SHP77 (cell line): ENCODE results near the gene OSBPL5.
A peak's percentile ranks its signal among the peaks of the same experiment; 100 is the strongest.
"Not testable (repeated sequence)": the region's sequence is repeated elsewhere in the genome, so short reads cannot be mapped to it uniquely, and the experiment has no call there.

Source experiments
- DNase-seq, 2 experiments: peaks; one replicate each; lab custom pipeline; 2025; lab: John Stamatoyannopoulos, UW

OSBPL5 gene

DNA sequence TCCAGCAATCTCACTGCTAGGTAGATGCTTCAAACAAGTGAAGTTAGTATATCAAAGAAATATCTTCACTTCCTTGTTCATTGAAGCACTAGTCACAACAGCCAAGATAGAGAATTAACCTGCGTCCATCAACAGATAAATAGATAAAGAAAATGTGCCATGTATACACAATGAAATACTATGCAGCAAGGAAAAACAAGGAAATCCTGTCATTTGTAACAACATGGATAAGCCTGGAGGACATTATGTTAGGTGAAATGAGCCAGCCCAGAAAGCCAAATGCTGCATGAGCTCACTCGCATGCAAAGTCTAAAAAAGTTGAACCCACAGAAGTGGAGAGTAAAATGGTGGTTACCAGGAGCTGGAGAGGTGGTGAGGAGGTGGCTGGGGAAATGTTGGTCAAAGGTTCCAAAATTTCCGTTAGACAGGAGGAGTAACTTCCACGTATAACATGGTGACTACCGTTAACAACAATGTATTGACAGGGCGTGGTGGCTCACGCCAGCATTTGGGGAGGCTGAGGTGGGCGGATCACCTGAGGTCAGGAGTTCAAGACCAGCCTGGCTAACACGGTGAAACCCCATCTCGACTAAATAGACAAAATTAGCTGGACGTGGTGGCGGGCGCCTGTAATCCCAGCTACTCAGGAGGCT lies 84.3 kb downstream of the OSBPL5 start:
- no peak for DNase-seq

DNA sequence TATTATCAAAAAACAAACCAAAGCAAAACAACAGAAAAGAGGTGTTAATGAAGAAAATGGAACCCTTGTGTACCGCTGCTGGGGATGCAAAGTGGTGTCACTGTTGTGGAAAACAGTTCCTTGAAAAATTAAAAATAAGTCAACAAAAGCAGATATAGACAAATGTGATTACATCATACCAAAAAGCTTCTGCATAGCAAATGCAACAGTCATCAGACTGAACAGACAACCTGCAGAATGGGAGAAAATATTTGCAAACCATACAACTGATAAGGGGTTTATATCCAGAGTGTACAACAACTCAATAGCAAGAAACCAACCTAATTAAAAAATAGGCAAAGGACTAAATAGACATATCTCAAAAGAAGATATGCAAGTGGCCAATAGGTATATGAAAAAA lies 85.0 kb downstream of the OSBPL5 start:
- DNase-seq: no peak

DNA sequence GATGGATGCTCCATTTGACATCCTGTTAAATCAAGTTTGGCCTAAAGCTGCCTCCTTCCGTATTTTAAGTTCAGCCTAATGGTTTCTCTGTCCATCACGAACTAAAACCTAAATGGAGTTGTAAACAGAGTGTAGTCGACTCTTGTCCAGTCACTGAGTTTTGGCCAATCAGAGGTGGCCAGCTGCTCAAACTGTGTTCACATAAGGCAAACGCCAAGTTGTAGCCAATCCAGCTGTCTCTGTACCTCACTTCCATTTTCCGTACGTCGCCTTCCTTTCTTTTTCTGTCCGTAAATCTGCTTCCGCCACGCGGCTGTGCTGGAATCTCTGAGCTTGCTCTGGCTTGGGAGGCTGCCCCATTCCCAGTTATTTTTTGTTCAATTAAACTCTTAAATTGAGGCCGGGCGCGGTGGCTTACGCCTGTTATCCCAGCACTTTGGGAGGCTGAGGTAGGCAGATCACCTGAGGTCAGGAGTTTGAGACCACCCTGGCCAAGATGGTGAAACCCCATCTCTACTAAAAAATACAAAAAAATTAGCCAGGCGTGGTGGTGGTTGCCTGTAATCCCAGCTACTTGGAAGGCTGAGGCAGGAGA lies 87.2 kb downstream of the OSBPL5 start:
- DNase-seq: no peak

DNA sequence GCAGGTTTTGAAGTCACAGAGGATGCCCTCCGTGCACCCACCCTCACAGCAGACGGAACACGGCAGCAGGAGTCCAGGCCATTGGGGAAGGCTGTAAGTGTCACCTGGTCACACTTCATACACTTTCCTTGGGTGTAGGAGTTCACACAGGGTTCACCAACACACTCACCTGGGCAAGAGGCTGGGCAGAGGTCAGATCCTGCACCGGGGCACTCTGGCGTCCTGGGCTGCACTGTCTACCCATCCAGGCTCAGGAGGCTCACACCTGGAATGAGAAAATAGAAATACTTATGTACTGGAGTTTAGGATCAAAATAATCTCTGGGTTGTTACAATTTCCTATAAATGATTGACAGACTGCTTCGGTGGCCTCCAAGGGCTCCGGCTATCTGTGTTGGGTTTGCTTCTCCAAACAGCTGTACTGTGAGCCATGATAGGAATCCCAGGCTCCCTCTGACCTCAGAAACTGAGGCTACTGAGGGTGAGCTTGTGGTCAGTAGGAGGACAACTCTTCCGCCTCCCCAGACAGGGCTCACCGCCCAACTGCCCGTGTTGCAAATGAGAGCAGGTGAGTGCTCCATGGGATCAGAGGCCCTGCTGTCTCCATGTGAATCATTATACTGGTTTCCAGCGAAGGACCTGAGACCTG lies 87.8 kb downstream of the OSBPL5 start:
- DNase-seq: no peak

DNA sequence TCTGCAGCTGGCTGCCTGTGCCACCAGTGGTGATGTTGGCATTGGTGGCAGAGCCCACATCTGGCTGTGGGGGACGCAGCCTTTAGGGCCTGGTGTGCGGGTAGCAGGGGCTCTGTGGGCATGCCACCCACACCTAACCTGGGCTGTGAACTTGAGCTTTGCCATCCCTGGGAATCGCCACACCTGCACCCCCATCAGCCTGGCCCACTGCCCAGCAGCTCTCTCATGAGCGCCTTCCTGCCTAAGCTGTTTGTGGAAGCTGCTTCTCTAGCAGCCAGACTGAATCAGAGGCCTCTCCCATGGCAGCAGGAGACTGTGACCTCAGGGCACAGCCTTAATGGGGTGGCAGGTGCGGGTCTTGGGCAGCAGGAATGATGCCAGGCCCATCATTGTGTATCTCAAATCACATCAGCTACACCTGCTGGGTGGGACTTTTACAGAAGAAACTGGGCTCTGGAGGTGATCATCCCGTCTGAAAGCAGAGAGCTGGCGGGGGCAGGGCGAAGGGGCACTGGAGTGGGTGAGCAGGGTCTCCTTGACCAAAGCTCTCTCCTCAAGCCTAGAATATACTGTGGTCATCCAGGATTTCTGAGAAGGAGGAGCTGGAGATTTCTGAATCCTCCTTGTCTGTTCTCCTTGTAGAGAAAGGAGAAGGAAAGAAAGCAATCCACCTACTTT lies 90.1 kb downstream of the OSBPL5 start:
- peak in 1 of 2 experiments; percentile 0 for DNase-seq

DNA sequence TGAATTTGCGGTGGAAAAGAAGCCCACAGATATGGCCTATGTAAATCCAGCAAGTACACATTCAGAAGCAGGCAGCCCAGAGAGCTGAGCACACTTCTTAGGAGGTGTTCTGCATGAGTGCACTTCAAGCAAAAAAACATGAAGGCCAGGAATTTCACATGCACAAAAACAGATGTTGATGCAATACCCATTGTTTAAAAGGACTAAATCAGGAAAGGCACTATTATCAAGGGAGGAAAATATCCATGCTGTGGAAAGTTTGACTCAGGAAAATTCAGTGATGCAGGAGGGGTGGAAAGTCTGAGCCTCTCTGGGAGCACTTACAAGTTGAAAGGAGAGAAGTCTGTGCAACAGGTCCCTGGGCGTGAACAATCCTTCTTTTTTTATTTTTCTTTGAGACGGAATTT lies 92.1 kb downstream of the OSBPL5 start:
- DNase-seq: no peak

DNA sequence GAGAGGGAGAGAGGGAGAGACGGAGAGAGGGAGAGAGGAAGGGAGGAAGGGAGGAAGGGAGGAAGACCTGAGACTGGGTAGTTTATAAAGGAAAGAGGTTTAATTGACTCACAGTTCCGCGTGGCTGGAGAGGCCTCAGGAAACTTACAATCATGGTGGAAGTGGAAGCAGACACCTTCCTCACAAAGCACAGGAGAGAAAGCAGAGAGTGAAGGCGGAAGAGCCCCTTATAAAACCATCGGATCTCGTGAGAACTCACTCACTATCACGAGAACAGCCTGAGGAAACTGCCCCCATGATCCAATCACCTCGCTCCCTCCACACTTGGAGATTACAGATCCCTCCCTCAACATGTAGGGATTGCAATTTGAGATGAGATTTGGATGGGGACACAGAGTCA lies 95.7 kb downstream of the OSBPL5 start:
- no peak for DNase-seq

DNA sequence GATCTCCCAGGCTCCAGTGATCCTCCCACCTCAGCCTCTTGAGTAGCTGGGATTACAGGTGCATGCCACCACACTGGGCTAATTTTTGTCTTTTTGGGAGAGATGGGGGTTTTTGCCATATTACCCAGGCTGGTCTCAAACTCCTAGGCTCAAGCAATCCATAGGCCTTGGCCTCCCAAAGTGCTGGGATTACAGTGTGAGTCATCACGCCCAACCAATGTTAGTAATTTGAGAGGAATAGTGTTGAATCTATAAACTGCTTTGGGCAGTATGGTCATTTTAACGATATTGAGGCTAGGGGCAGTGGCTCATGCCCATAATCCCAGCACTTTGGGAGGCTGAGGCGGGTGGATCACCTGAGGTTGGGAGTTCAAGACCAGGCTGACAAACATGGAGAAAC lies 98.8 kb downstream of the OSBPL5 start:
- not testable (repeated sequence) for DNase-seq

DNA sequence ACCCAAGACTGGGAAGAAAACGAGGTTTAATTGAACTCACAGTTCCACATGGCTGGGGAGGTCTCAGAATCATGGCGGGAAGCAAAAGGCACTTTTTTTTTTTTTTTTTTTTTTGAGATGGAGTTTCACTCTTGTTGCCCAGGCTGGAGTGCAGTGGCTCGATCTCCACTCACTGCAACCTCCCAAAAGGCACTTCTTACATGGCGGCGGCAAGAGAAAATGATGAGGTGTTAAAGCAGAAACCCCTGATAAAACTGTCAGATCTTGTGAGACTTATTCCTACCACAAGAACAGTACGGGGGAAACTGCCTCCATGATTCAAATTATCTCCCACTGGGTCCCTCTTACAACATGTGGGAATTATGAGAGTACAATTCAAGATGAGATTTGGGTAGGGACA lies 100.4 kb downstream of the OSBPL5 start:
- not testable (repeated sequence) for DNase-seq

DNA sequence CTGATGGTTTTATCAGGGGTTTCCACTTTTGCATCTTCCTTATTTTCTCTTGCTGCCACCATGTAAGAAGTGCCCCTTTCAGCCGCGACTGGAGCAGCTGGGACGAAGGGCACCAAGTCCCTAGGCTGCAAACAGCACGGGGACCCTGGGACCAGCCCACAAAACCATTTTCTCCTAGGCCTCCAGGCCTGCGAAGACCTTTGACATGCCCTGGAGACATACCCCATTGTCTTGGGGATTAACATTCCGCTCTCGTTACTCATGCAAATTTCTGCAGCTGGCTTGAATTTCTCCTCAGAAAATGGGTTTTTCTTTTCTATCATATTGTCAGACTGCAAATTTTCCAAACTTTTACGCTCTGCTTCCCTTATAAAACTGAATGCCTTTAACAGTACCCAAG lies 101.2 kb downstream of the OSBPL5 start:
- not testable (repeated sequence) for DNase-seq

DNA sequence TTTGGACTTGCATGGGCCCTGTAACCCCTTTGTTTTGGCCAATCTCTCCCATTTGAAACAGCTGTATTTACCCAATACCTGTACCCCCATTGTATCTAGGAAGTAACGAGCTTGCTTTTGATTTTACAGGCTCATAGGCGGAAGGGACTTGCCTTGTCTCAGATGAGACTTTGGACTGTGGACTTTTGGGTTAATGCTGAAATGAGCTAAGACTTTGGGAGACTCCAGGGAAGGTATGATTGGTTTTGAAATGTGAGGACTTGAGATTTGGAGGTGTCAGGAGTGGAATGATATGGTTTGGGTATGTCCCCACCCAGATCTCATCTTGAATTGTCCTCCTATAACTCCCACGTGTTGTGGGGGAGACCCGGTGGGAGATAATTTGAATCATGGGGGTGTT lies 101.7 kb downstream of the OSBPL5 start:
- not testable (repeated sequence) for DNase-seq

DNA sequence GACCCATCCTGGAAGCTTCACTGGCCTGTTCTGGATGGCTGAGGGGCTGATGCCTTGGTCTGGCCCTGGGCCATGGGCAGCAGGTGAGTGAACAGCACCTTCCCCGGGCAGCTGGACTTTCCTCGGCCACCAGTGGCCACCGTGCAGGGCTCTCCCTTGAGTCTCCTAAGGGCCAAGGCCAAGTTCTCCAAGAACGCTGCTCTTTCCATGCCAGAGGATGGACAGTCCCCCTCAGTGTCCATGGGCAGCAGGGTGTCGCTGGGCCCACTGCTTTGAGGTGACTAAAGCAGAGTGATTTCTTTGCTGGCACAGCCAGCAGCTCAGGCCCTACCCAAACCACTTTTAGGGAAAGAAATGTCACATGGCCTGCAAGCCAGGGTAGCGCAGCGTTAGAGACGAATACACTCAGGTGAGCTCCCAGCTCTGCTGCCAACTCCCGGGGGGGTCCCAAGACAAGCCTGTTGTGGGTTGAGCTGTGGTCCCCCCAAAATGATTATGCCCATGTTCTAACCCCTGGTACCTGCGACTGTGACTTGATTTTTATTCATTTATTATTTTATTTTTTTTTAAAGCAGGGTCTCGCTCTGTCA lies 104.6 kb downstream of the OSBPL5 start:
- DNase-seq: no peak

DNA sequence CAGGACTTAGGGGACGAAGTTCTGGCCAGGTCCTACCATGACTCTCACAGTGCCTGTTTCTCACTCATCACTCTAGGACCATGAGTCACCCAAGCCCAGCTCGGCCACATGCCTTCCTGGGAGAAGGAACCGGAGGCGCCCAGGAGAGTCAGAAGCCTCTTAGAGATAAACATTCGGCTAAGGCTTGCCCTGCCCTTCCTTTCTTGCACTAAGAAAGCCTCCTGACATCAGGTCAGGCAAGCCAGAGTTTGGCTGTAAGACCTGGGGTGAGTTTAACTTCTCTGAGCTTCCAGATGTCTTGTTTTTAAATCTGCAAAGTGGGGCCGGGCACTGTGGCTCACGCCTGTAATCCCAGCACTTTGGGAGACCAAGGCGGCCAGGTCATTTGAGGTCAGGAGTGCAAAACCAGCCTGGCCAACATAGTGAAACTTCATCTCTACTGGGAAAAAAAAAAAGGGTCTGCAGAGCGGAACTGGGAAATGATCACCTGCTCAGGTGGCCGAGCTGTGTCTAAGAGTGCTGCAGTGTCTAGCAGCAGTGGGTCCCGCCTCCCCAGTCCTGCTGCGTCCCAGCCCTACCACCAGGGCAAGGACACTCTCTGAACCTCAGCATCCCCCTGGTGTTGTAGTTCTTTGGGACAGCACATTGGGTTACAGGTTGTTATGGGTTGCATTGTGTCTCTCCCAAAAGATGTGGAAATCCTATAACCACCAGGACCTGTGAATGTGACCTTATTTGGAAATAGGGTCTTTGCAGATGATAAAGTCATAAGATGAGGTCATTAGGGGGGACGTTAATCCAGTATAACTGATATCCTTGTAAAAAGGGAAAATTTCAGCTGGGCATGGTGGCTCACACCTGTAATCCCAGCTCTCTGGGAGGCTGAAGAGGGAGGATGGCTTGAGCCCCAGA lies 106.1 kb downstream of the OSBPL5 start:
- peak in 1 of 2 experiments; percentile 0 for DNase-seq

DNA sequence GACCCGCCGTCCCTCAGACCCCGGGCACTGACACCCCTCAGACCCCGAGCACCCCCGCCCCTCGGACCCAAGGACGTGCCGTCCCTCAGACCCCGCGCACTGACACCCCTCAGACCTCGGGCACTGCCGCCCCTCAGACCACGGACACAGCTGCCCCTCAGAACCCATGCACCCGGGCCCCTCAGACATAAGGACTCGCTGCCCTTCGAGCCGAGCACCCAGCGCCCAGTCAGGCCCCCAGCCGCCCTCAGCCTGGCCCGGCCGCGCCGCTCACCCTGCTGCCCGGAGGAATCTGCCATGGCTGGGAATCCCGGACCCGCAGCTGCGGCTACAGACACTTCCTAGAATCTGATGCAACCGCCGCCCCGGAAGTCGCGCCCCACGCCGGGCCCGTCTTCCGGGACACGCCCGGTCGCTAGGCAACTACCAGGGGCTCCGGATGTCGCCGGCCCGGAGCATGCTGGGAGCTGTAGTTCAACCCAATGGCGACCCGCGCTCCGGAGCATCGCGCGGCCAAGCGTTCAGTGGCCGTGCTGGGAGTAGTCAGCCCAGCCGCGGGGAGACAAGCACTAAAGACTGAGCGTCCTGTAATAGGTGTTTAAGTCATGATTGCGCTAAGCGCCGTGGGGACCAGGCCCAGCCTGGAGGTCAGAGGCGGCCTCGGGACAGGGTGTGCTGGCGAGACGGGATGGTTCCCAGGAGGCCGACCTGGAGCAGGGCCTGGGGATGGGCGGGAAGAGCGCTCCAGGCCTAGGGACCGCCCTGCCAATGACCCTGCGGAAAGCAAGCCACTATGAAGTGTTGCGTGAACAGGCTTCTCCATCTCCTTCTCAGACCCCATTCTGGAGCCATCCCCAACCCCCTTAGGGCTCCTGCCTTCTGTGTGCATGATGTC lies 107.8 kb downstream of the OSBPL5 start, which contains the start of gene CARS1:
Gene CARS1, minus strand, starts transcription at position 355 of the 895 bp plus-strand sequence. Its CDS starts 56 bp downstream, at position 299.
- peak; percentile 46 to 86 for DNase-seq

DNA sequence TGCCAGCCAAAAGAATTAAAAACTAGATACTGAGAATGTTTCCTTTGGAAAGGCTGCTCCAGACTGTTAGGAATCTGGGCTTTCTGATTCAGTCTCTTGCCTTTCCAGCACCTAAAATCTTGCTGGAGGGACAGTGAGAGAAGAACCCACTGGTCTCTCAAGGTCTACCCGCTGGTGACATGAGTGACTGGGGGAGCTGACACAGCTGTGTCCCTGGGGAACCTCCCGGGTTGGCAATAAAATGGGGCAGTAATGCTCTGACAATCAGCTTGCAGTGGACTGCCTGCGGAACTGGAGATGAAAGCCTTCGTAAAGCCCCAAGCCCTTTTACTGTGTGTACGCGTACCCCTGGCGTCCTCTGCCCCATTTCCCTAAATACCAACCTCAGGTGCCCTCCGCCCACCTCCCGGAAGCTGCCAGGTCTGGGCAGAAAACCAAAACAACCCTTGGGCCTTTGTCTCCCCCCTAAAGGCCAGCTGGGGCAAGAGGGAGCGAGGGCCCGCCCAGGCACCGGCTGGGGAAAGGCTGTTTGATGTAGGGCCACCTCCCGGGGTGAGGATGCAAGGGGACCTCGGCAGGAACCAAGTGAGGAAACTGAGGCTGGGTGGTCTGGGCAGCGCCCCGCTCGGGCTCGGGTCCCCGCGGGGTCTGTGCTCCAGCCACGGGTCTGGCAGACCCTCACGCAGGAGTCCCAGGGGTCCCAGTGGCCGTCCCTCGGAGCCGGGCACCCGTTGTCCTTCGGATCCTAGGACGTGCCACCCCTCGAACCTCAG lies 108.6 kb downstream of the OSBPL5 start:
- DNase-seq: no peak

DNA sequence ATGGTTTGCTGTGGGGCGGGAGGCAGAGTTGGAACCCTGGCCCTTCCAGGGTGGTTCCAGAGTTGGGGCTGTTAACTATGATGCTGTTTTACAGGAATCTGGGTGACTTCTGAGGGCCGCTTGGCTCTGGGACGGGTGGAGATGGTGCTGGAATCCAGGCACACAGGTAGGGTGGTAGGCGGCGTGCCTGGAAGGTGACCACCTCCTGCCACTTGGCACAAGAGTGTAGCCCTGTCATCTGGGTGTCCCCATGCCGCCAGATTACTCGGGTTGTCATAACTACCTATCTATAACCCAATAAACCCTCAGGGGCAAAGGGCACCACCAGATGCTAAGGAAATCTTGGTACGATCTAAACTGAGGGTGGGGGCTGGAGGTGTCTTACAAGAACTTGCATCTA lies 109.2 kb downstream of the OSBPL5 start:
- no peak for DNase-seq

DNA sequence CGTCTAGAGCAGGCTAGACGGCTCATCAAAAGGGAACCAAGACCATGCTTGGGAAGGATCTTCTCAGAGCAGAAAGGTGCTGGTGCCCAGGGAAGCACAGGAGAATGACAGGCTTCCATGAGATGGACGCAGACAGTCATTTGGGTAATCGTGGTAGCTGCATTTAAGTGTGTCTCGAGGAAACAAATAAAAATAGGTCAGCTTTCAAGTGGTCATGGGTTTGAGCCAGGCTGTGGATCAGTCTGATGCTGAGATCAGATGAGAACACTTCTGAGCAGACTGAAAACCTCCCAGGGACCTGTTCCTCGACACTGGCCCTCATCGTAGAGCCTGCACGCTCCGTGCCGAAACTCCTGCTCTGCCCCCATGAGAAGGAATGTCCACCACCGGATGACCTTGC lies 112.5 kb downstream of the OSBPL5 start:
- DNase-seq: no peak

DNA sequence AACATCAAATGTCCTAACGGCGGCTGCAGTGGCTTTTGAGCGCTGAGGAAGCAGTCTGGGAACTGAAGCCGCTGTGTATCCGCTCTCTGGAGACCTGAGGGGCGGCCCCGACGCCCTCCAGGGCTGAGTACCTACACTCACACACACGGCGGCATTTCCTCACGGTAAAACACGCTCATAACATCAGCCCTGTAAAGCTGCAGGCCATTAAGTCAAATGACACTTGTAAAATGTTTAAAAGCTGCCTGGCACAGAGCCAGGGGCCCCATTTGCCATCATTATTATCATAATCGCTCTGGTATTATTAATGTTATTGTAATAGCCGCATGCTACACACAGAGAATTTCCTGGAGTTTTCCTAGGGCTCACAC lies 113.0 kb downstream of the OSBPL5 start:
- DNase-seq: no peak
